Spleen (tissue), 11 donors: ENCODE measurements around the gene SULF2. TPM values are rescaled to one million over a fixed set of nuclear protein-coding genes. Genes with fewer than 3 reads are reported as not detected.

Experiments
- DNase-seq: peaks from one replicate; pipeline ENCODE4 v3.0.0-alpha.2; 2020
- H3K27ac ChIP-seq, 8 donors: fragments of 200-600 bp; sonication (generic) in 7 of 8; 1 replicate in 4 of 8; 2 replicates in 4 of 8; pipeline versions ENCODE4 v1.5.0 to v1.8.0; 2016 to 2021; ENCODE audit warnings: inconsistent platforms in 4 of 8, mild to moderate bottlenecking in 4 of 8, moderate library complexity in 1 of 8
- H3K27me3 ChIP-seq, 7 donors: fragments of 200-600 bp; sonication (generic) in 6 of 7; replicated peaks in 1 of 7; 1 replicate in 4 of 7; 2 replicates in 3 of 7; pipeline versions ENCODE4 v1.5.0 to v1.8.0; 2016 to 2021; ENCODE audit warnings: inconsistent platforms in 3 of 7, mild to moderate bottlenecking in 1 of 7
- H3K36me3 ChIP-seq, 6 donors: fragments of 200-600 bp; sonication (generic) in 5 of 6; 1 replicate in 4 of 6; 2 replicates in 2 of 6; pipeline versions ENCODE4 v1.5.0 to v1.8.0; 2016 to 2021; ENCODE audit warnings: inconsistent platforms in 2 of 6
- H3K4me1 ChIP-seq, 6 donors: fragments of 200-600 bp; sonication (generic) in 5 of 6; 1 replicate in 3 of 6; 2 replicates in 3 of 6; pipeline versions ENCODE4 v1.5.0 to v1.8.0; 2016 to 2021; ENCODE audit warnings: inconsistent platforms in 3 of 6
- H3K4me3 ChIP-seq, 8 donors: fragments of 200-600 bp; sonication (generic) in 7 of 8; 1 replicate in 4 of 8; 2 replicates in 4 of 8; pipeline versions ENCODE4 v1.5.0 to v1.8.0; 2016 to 2021; ENCODE audit warnings: inconsistent platforms in 4 of 8, mild to moderate bottlenecking in 4 of 8, moderate library complexity in 2 of 8
- H3K9me3 ChIP-seq, 8 donors: fragments of 200-600 bp; sonication (generic) in 7 of 8; 1 replicate in 4 of 8; 2 replicates in 4 of 8; pipeline versions ENCODE4 v1.5.0 to v1.8.0; 2016 to 2021; ENCODE audit warnings: inconsistent platforms in 4 of 8
- POLR2A ChIP-seq, 3 donors: fragments of 450-650 bp; IDR thresholded peaks; one replicate each; pipeline ENCODE4 v1.5.1; 2017; ENCODE audit warnings: antibody characterized with exemption in 3 of 3, mild to moderate bottlenecking in 1 of 3
- POLR2AphosphoS5 ChIP-seq, 3 donors: sonication (generic); formaldehyde crosslinking; IDR thresholded peaks; one replicate each; pipeline ENCODE4 v1.5.1; 2017; ENCODE audit warnings: antibody characterized with exemption in 3 of 3
- WGBS, 5 donors: extraction: QIAGEN DNeasy Blood & Tissue Kit in 3 of 5; methylation state at CpG; one replicate each; pipeline versions ENCODE4 v1.1.5 to v1.1.7; 2013 to 2018; 5-methylcytosine and 5-hydroxymethylcytosine counted together
- intact Hi-C: fragments of 100-400 bp; cut with DNase I; formaldehyde crosslinking; loops from one replicate; pipeline ENCODE4 v1.15.0; 2023; ENCODE audit warnings: low total_unique reads
- polyA plus RNA-seq, 3 donors: library from polyadenylated mRNA; stranded (reverse); fragments of 200-250 nt; gene quantifications; one replicate each; pipeline ENCODE4 v1.2.1, GENCODE V29; 2013
- total RNA-seq, 7 donors: library from RNA; depleted of rRNA in 3 of 7; stranded (reverse); fragments of >200 nt in 3 of 7; fragmentation: NEBNext Ultra II Directional in 4 of 7; extraction: Animal tissue kit (Norgen Biotek cat#: 25700) in 4 of 7; gene quantifications; one replicate each; pipeline versions ENCODE4 v1.1.0 to v1.2.1, GENCODE V29; 2016 to 2021
- TF ChIP-seq, protein P1 (sequence below), 11 experiments: fragments of 200-600 bp in 7 of 11; fragments of 450-650 bp in 4 of 11; sonication (generic) in 4 of 11; IDR thresholded peaks in 8 of 11; conservative IDR thresholded peaks in 3 of 11; 1 replicate in 7 of 11; 2 replicates in 4 of 11; pipeline versions ENCODE4 v1.4.0 to v1.8.0; 2016 to 2021; ENCODE audit warnings: antibody characterized with exemption in 11 of 11, inconsistent platforms in 4 of 11, mild to moderate bottlenecking in 1 of 11
- donor health status: healthy with polysubstance abuse.
- donor health status: DM: no; HTN: no; CAD: no; lungs with moderate emphysema.
- donor health status: DM: no; HTN: no; CAD: no.
- donor health status: Bipolar disorder and iron deficiency.
- donor health status: healthy.
- donor health status: DM: no; HTN: no; CAD: no.
- donor health status: DM: yes; HTN: yes; CAD: no.

Gene SULF2
- total and polyA plus RNA-seq, 10 donors: 5.5 to 49.1 (median 15.7) TPM

DNA sequence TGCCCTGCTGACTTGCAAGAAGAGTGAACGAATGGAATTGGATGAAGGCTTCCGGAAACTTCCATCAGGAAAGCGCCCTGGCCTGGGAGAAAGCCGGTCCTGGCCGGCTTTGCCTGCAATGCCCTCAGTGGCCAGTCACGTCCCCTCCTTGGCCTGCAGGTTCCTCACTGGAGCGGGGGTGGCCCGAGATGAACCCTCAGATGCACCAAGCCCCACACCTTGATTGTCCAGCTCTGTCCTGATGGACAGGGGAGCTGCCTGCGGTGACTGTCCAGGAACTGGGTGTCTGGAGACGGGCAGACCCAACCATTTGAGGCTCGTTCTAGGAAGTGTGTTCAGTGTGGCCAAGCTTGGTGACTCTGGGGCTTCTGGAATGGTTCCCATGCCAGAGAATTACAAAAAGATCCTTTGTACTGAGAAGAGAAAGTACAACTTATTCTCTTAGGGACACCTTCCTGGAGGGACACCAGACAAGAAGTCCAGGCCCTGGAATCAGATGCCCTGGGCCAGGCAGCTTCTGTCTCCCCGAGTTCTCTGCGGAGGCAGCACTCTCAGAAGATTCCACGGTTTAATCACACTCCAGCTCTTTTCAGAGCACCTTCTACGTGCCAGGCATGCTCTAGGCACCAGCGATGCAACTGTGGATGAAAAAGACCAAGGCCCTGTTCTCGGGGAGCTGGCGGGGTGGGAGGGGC is 17.1 kb upstream of the SULF2 start:
- H3K27ac ChIP-seq: no peak overlapping the region
- no peak for TF ChIP-seq POLR2AphosphoS5 (IDR thresholded peaks at IDR 0.05)
- TF ChIP-seq, protein P1, sequence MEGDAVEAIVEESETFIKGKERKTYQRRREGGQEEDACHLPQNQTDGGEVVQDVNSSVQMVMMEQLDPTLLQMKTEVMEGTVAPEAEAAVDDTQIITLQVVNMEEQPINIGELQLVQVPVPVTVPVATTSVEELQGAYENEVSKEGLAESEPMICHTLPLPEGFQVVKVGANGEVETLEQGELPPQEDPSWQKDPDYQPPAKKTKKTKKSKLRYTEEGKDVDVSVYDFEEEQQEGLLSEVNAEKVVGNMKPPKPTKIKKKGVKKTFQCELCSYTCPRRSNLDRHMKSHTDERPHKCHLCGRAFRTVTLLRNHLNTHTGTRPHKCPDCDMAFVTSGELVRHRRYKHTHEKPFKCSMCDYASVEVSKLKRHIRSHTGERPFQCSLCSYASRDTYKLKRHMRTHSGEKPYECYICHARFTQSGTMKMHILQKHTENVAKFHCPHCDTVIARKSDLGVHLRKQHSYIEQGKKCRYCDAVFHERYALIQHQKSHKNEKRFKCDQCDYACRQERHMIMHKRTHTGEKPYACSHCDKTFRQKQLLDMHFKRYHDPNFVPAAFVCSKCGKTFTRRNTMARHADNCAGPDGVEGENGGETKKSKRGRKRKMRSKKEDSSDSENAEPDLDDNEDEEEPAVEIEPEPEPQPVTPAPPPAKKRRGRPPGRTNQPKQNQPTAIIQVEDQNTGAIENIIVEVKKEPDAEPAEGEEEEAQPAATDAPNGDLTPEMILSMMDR (IDR thresholded peaks at IDR 0.05 in 8 of 11, conservative IDR thresholded peaks at IDR 0.05 in 3 of 11): no peak
- TF ChIP-seq POLR2A (IDR thresholded peaks at IDR 0.05): no peak
- intact Hi-C loops: no loop called here
- peaks cover 0 to 20% (median 0%) of the 10 kb centered on the region in 7 donors for H3K27me3 ChIP-seq
- no peaks in the 10 kb centered on the region for H3K9me3 ChIP-seq
- WGBS, 5 donors: 82 to 93% (median 91%) methylated on average over 12 to 18 of the region's 18 CpGs
- no peak for DNase-seq
- H3K4me3 ChIP-seq: no peak overlapping the region
- H3K4me1 ChIP-seq: peaks cover 0 to 12% (median 0%) of the 10 kb centered on the region in 6 donors
- H3K36me3 ChIP-seq: no peaks in the 10 kb centered on the region

DNA sequence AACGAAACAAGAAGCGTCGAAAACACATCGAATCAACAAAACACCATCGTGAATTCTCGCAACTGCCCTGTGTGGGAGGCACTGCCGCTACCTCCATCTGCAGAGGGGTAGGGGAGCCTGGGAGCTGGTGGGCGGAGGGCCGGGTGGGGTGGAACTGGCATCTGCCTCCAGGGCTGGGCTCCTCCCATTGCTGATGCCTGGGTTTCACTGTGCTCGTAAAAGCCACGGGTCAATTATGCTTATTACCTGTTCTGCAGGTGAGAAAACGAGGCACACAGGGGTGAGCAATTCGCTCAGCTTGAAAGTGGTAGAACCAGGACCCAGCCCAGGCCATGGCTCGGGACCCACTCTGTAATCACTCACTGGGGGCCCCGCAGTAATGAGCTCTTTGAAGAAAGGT is 16.5 kb upstream of the SULF2 start:
- DNase-seq: no peak
- Histone ChIP-seq H3K4me1 (peaks cover 0 to 12% (median 0%) of the 10 kb centered on the region in 6 donors), H3K9me3 (no peaks in the 10 kb centered on the region), H3K4me3 (no peak overlapping the region), H3K27me3 (peaks cover 0 to 14% (median 0%) of the 10 kb centered on the region in 7 donors), H3K36me3 (no peaks in the 10 kb centered on the region), H3K27ac (no peak overlapping the region)
- intact Hi-C loops: no loop called here
- 84 to 90% (median 86%) methylated on average over 15 of the region's 15 CpGs for WGBS, 5 donors
- TF ChIP-seq POLR2AphosphoS5 (IDR thresholded peaks at IDR 0.05) (no peak), POLR2A (IDR thresholded peaks at IDR 0.05) (no peak)
- TF ChIP-seq, protein P1 (IDR thresholded peaks at IDR 0.05 in 8 of 11, conservative IDR thresholded peaks at IDR 0.05 in 3 of 11): no peak

DNA sequence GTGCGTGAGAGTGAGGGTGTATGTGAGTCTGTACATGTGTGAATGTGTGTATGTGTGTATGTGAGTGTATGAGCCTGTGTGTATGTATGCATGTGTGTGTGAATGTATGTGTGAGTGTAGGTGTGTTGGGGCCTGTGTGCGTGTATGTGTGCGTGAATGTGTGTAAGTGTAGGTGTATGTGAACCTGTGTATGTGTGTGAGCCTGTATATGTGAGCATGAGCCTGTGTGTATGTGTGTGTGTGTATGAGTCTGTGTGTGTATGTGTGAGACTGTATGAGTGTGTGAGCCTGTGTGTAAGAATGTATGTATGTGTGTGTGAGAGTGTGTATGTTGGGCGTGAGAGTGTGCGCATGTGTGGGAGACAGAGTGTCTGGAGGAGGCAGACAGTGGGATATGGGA is 15.8 kb upstream of the SULF2 start:
- WGBS, 5 donors: 94 to 99% (median 95%) methylated on average over 5 of the region's 5 CpGs
- H3K9me3 ChIP-seq: no peaks in the 10 kb centered on the region
- no peak overlapping the region for H3K4me3 ChIP-seq
- no peak for DNase-seq
- no peak overlapping the region for H3K27ac ChIP-seq
- no peaks in the 10 kb centered on the region for H3K36me3 ChIP-seq
- TF ChIP-seq, protein P1 (IDR thresholded peaks at IDR 0.05 in 8 of 11, conservative IDR thresholded peaks at IDR 0.05 in 3 of 11): no peak
- intact Hi-C loops: no loop called here
- peaks cover 0 to 12% (median 0%) of the 10 kb centered on the region in 6 donors for H3K4me1 ChIP-seq
- H3K27me3 ChIP-seq: peaks cover 0 to 7% (median 0%) of the 10 kb centered on the region in 7 donors

DNA sequence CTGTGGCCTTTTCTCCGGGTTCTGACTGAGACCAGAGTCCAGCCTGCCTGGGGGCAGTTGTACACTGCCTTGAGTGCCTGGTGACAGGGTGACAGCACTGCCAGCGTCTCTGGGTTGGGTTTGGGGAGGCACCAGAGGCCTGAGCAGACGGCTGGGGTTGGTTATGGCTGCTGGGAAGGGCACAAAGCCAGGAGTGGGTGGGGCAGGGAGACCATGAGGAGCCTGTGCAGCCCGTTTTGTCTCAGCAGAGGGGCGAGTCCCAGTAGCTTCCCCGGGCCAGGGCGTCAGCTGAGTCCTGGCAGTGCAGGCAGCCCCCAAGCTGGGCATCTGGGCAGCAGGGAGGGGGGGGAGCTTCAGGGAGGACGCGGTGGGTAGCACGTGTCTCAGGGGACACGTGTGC is 15.3 kb upstream of the SULF2 start:
- Histone ChIP-seq H3K9me3 (no peaks in the 10 kb centered on the region), H3K27ac (no peak overlapping the region), H3K36me3 (no peaks in the 10 kb centered on the region), H3K4me3 (no peak overlapping the region), H3K27me3 (peaks cover 0 to 2% (median 0%) of the 10 kb centered on the region in 7 donors), H3K4me1 (peaks cover 0 to 12% (median 0%) of the 10 kb centered on the region in 6 donors)
- 75 to 90% (median 80%) methylated on average over 7 to 11 of the region's 11 CpGs for WGBS, 5 donors
- TF ChIP-seq, protein P1 (IDR thresholded peaks at IDR 0.05 in 8 of 11, conservative IDR thresholded peaks at IDR 0.05 in 3 of 11): no peak
- TF ChIP-seq POLR2AphosphoS5 (IDR thresholded peaks at IDR 0.05) (no peak), POLR2A (IDR thresholded peaks at IDR 0.05) (no peak)
- DNase-seq: no peak
- intact Hi-C loops: no loop called here
